ENCODE results near the gene GPR132.

The GPR132 gene

DNA sequence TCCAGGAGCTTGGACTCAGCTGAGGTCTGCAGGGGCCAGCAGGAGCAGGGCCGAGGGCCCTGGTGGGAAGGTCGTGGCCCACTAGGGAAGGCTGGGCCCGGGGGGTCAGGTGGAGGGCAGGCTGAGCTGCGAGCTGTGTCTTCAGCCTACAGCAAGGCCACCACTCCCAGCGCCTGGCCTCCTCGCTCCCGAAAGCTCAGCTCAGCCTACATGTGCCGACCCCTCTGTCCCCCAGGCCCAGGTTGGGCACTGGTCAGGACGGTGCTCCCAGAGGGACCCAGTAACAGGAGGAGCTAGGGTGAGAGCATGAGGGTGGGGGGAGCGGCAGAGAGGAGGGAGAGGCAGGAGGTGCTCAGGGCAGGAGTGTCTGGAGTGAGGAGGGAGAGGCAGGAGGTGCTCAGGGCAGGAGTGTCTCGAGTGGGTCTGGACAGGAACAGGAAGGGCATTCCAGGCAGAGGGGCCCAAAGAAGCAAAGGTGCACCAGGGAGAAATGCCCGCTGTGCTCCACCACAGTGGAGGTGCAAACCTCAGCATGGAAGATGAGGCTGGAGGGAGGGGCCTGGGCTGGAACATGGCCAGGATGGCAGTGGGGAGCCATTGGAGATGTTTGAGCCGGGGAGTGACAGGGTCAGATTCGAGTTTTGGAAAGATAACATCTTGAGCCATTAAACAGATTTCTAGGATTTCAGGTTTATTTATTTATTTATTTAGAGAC lies 29.1 kb upstream of the GPR132 start:
- TF ChIP-seq EP300 (IDR thresholded peaks at IDR 0.05; ENCODE audit: borderline replicate concordance), result no peak
- TF ChIP-seq NFIC (IDR thresholded peaks at IDR 0.05), result no peak
- no peak for TF ChIP-seq CREB1 (IDR thresholded peaks at IDR 0.05; ENCODE audit: low read depth)
- TF ChIP-seq, protein P1, sequence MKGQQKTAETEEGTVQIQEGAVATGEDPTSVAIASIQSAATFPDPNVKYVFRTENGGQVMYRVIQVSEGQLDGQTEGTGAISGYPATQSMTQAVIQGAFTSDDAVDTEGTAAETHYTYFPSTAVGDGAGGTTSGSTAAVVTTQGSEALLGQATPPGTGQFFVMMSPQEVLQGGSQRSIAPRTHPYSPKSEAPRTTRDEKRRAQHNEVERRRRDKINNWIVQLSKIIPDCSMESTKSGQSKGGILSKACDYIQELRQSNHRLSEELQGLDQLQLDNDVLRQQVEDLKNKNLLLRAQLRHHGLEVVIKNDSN (IDR thresholded peaks at IDR 0.05), result no peak
- TF ChIP-seq, protein P2, sequence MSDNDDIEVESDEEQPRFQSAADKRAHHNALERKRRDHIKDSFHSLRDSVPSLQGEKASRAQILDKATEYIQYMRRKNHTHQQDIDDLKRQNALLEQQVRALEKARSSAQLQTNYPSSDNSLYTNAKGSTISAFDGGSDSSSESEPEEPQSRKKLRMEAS (IDR thresholded peaks at IDR 0.05), result no peak; the same call in 1 of the 2 replicates
- TF ChIP-seq CEBPB (IDR thresholded peaks at IDR 0.05), result no peak
- TF ChIP-seq, protein P3, sequence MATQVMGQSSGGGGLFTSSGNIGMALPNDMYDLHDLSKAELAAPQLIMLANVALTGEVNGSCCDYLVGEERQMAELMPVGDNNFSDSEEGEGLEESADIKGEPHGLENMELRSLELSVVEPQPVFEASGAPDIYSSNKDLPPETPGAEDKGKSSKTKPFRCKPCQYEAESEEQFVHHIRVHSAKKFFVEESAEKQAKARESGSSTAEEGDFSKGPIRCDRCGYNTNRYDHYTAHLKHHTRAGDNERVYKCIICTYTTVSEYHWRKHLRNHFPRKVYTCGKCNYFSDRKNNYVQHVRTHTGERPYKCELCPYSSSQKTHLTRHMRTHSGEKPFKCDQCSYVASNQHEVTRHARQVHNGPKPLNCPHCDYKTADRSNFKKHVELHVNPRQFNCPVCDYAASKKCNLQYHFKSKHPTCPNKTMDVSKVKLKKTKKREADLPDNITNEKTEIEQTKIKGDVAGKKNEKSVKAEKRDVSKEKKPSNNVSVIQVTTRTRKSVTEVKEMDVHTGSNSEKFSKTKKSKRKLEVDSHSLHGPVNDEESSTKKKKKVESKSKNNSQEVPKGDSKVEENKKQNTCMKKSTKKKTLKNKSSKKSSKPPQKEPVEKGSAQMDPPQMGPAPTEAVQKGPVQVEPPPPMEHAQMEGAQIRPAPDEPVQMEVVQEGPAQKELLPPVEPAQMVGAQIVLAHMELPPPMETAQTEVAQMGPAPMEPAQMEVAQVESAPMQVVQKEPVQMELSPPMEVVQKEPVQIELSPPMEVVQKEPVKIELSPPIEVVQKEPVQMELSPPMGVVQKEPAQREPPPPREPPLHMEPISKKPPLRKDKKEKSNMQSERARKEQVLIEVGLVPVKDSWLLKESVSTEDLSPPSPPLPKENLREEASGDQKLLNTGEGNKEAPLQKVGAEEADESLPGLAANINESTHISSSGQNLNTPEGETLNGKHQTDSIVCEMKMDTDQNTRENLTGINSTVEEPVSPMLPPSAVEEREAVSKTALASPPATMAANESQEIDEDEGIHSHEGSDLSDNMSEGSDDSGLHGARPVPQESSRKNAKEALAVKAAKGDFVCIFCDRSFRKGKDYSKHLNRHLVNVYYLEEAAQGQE (IDR thresholded peaks at IDR 0.05; ENCODE audit: low read depth), result no peak

DNA sequence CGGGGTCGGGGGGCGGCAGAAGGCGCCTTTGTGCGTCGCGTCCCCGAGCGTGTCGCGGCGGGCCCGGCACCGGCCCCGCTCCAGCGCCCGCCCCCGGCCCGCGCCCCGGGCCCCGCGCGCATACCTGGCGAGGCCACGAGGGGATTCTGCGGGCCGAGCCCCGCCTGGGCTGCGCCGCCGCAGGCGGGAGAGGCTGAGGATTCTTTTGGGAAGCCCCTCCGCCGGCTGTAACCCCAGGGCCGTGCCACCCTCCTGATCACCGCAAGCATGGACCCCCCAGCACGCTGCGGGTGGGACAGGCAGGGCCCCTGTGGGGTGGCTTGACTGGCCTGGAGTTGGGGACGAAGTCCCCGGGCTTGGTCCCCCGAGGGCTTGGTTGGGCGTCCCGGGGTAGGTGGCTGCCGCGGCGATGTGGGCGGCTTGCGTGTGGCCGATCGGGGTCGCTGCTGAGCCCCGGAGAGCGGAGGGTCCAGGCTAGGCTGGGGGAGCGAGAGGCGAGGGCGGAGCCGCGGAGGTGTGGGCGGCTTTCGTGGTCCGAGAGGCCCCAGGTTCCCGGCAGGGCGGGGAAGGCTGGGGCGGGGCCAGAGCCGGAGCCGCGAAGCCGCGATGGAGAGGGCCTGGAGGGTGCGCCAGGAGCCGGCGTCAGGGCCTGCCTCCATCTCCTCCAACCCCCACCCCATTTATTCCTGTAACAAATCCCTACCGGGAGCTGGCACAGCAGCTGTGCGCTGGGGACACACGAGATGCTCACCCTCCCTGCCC lies 28.4 kb upstream of the GPR132 start:
- TF ChIP-seq CEBPB (IDR thresholded peaks at IDR 0.05) (no peak), CREB1 (IDR thresholded peaks at IDR 0.05; ENCODE audit: low read depth) (no peak), EP300 (IDR thresholded peaks at IDR 0.05; ENCODE audit: borderline replicate concordance) (peak; percentile 27; the same call in 1 of the 2 replicates), TCF12 (IDR thresholded peaks at IDR 0.05; ENCODE audit: low read depth) (no peak; the same call in 1 of the 2 replicates), RAD21 (IDR thresholded peaks at IDR 0.05; ENCODE audit: low read depth) (peak; percentile 58; the same call in 1 of the 2 replicates), TEAD4 (IDR thresholded peaks at IDR 0.05) (no peak), YY1 (IDR thresholded peaks at IDR 0.05; ENCODE audit: low read depth) (no peak), EGR1 (IDR thresholded peaks at IDR 0.05) (peak; percentile 94), TAF1 (IDR thresholded peaks at IDR 0.05; ENCODE audit: low read depth) (peak; percentile 49; the same call in 1 of the 2 replicates), ZBTB7A (IDR thresholded peaks at IDR 0.05; ENCODE audit: low read depth) (peak; percentile 95)
- TF ChIP-seq, protein P3 (IDR thresholded peaks at IDR 0.05; ENCODE audit: low read depth), result no peak
- TF ChIP-seq, protein P1 (IDR thresholded peaks at IDR 0.05), result no peak
- TF ChIP-seq, protein P2 (IDR thresholded peaks at IDR 0.05), result peak; percentile 58; the same call in 1 of the 2 replicates

DNA sequence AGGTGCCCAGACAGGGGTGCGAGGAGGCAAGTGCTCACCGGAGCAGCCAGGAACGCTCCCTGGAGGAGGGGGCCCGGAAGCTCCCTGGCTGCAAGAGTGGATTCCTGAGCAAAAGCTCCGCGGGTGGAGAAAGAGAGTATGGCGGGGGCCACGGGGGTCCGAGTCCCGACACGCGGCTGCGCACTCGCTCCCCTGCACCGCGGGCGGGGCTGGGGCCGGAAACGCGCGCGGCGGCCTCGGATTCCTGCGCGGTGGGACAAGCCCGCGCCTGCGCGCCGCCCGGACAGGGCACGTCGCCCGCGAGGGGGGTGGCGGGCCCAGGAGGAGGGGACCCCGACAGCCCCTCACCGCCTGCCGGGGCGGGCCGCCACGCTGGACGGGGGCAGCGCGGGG lies 27.8 kb upstream of the GPR132 start:
- no peak for TF ChIP-seq RAD21 (IDR thresholded peaks at IDR 0.05; ENCODE audit: low read depth)
- TF ChIP-seq ZBTB7A (IDR thresholded peaks at IDR 0.05; ENCODE audit: low read depth), result peak; percentile 50
- TF ChIP-seq TEAD4 (IDR thresholded peaks at IDR 0.05), result peak; percentile 72
- no peak for TF ChIP-seq CEBPB (IDR thresholded peaks at IDR 0.05)
- 0 out of 2 replicates have a peak, but pooled peaks have one; percentile 20 for TF ChIP-seq EP300 (IDR thresholded peaks at IDR 0.05; ENCODE audit: borderline replicate concordance)
- TF ChIP-seq NFIC (IDR thresholded peaks at IDR 0.05), result no peak
- TF ChIP-seq, protein P2 (IDR thresholded peaks at IDR 0.05), result peak; percentile 75
- TF ChIP-seq, protein P1 (IDR thresholded peaks at IDR 0.05), result no peak
- TF ChIP-seq, protein P3 (IDR thresholded peaks at IDR 0.05; ENCODE audit: low read depth), result no peak
- peak; percentile 39; the same call in 1 of the 2 replicates for TF ChIP-seq YY1 (IDR thresholded peaks at IDR 0.05; ENCODE audit: low read depth)
- TF ChIP-seq FOXM1 (IDR thresholded peaks at IDR 0.05; ENCODE audit: borderline replicate concordance, low read depth), result no peak
- TF ChIP-seq CREB1 (IDR thresholded peaks at IDR 0.05; ENCODE audit: low read depth), result no peak
- no peak; the same call in 1 of the 2 replicates for TF ChIP-seq TAF1 (IDR thresholded peaks at IDR 0.05; ENCODE audit: low read depth)
- no peak for TF ChIP-seq TCF12 (IDR thresholded peaks at IDR 0.05; ENCODE audit: low read depth)
- no peak for TF ChIP-seq EGR1 (IDR thresholded peaks at IDR 0.05)
